ENCODE data around the gene NKIRAS2.

Gene NKIRAS2

DNA sequence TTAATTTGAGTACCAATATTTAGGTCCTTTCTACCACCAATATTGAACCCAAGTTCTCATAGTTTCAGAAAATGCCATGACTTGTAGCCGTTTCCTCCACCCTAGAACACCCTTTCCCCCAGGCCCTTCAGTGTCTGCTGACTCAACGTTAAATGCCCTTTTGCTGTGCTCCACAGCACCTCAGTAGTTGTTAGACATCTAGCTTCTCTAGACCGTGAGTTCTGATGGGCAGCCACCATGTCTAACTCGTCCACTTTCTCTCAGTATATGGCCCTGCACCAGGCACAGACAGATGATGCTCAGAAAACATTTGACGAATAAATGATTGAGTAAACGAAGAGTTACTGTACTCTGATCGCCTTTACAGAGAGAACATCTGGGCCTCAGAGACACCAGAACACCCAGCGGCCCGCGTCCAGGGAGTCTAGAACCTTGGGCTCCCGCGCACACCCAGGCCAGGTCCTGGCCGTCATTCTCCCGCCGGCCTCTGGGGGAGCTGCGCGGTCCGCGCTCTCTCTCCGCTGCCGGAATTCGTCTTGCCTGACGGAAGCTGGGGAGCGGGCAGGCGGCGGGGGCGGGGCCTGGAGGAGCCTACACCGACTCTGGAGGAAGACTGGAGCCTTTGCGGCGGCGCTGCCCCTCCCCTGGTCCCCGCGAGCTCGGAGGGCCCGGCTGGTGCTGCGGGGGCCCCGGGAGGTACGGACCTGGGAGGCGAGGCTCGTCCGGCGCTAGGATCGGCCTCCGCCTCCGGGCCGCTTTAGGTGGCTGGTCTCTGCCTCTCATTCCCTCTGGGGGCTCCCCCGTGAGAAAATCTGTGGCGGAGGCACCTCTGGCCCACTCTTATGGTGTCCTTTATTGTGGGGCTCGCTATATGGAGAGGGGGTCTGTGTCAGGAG lies at the start of gene NKIRAS2:
NKIRAS2 (plus strand) TSS at position 582 of the 896 bp plus-strand sequence. CDS start 1,488 bp downstream, outside the sequence.
- peak; percentile 90 for DNase-seq

DNA sequence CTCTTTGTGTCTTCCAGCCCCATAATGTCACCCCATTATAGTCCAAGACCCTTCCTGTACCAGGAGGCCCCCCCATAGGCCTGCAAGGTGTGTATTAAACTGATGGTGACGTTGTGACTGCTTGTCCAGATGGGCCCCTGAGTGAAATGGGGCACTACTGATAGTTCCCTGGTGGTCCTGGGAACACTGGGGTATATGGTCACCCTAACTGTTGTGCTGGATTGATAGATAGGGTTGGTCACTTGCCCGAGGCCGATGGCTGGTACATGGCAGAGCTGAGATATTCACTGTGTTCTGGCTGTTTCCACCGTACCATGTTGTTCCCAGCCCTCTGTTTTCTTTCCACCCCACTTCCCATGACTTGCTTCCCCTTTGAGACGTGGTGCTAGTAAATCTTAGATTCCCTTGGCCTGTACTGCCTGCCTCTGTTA lies 49.0 kb upstream of the NKIRAS2 start:
- no peak for DNase-seq

DNA sequence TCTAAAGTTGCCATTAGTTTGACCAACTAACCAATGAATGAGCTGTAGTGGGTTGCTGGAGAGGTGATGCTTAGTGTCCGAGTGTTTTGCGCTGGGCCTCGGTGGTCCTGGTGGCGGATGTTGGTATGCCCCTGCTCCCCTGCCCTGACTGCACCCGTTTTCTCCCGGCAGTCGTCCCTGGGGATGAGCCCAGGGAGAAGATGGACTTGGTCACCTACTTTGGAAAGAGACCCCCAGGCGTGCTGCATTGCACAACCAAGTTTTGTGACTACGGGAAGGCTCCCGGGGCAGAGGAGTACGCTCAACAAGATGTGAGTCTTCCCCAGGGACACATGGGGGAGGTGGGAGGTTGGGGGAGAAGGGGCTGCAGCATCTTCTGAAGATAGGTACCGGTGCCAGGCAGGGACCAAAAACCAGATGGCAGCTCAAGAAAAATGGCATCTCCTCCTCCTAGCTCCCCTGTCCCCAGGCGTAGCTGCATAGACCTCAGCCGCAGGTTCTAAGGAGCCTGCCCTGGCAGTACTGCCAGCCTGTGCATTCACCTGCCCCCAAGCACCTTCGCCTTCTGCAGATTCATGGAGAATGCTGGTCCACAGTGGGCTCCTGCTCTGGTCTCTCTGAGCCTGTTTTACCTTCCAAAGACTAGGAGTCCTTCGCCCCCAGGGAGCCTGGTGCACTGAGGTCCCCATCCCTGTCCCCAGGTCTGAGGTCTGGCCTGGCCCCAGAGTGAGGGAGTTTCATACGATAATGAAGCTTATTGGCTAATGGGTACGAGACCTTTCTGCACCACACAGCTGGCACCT lies 48.0 kb upstream of the NKIRAS2 start:
- DNase-seq, result no peak

DNA sequence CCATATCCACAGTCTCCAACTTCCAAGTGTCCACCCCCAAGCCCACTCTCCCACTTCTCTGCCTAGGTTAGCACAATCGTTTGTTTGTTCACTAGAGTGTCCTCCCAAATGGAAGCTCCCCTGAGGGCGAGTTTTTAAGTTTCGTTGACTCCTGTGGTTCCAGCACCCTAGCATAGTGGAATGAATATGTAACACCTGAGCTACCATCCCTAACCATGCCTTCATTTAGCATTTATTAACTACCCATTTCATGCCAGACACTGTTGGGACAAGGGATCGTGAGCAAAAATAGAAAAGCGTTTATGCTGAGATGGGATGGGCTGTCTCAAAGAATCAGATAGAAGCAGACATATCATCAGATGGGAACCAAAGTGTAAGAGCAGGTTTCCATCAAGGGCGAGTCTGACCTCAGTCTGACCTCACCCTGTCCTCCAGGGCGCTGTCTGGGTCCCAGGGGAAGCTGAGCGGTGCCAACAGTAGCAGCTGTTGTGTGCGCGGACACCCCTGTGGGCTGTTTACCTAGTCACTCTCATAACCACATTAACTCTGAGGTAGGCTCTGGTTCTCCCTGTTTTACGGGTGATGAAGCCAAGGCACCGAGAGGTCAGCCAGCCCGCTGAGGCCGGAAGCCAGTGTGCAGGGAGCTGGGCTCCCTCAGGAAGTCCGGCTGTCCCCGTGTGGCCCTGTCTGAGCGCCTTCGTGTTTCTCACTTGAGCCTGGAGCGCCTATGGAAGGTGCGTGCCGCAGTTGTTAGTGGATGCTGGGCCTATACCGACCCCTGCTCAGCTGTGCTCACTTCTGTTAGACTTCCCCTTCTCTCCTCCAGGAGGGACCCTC lies 47.1 kb upstream of the NKIRAS2 start:
- no peak for DNase-seq

DNA sequence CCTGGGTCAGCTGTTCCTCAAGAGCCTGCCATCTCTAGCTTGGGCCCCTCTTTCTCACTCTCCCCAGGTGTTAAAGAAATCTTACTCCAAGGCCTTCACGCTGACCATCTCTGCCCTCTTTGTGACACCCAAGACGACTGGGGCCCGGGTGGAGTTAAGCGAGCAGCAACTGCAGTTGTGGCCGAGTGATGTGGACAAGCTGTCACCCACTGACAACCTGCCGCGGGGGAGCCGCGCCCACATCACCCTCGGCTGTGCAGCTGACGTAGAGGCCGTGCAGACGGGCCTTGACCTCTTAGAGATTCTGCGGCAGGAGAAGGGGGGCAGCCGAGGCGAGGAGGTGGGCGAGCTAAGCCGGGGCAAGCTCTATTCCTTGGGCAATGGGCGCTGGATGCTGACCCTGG lies 46.5 kb upstream of the NKIRAS2 start:
- no peak for DNase-seq

DNA sequence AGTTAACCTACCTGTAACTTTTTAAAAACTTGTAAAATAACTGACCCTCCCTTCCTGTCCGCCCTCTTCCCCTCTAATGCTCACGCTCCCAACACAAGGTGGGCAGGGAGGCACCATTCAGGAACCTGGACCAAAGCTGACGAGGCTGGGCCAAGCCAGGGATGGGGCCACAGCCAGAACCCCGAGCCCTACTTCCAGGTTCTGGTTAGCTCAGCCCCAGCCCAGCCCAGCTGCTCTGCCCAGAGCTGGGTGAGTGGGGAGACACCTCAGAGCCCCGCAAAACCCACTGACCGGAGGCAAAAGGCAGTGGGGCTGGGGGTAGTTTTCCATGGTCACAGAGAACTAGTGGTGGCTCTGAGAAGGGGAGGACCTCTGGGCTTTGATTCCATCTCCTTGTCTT lies 45.9 kb upstream of the NKIRAS2 start:
- DNase-seq, result no peak

DNA sequence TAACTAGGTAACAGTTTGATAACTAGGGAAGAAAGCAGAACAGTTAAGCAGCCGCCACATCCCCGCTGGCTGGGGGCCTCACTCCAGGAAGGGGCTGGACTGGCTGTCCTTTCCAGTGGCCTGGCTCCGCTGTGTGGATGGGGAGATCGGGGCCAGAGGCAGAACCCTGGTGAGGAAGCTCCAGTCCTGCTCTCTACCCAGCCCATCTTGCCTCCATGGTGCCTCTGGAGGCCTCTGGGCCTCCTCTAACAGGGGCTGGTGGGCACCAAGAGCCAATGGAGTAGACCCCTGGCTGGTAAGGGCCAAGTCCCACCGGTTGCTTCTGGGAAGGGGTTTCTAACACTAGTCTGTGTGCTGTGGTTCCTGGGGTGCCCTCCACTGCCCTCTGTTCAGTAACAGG lies 45.2 kb upstream of the NKIRAS2 start:
- no peak for DNase-seq

DNA sequence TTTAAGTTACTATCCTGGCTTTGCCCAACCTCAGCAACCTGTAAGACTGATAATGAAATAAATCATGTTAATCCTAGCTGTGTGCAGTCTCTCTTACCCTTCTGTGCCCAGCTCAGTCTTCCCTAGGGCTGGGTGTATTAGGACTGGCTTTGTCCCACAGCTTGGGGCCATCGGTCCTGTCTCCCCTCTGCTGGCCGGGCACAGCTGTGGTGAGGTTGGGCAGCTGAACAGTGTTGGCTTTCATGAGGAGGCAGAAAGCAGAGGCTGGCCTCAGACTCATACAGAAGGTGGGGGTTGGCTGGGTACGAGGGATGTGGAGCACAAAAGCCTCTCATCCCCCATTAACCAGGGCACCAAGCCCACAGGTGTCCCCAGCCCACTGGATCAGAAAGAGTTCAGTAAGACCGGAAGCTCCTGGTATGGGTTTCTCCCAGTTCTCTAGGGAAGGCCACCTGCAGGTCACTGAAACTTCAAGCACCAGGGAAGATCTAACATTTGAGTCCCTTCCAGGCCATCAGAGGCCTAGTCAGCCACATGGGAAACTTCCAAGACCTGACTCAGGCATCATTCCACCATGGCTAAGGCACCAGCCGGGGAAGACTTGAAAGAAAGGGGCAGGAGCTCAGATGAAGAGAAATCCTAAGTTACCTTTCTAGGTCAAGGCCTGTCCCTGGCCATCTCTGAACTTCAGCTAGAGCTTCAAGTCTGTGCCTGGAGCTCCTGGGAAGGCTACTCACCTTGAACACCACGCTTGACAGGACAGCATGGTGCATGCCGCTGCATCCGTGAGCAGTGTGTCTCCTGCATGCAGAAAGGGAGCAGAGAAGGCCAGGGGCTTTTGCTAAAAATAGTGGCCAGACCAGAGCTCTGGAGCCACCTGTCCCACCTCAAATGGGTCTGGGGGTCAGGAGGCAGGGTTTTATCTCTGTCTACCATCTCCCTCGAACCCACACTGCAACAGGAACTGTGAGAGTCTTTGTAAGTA lies 44.5 kb upstream of the NKIRAS2 start:
- DNase-seq, result no peak

DNA sequence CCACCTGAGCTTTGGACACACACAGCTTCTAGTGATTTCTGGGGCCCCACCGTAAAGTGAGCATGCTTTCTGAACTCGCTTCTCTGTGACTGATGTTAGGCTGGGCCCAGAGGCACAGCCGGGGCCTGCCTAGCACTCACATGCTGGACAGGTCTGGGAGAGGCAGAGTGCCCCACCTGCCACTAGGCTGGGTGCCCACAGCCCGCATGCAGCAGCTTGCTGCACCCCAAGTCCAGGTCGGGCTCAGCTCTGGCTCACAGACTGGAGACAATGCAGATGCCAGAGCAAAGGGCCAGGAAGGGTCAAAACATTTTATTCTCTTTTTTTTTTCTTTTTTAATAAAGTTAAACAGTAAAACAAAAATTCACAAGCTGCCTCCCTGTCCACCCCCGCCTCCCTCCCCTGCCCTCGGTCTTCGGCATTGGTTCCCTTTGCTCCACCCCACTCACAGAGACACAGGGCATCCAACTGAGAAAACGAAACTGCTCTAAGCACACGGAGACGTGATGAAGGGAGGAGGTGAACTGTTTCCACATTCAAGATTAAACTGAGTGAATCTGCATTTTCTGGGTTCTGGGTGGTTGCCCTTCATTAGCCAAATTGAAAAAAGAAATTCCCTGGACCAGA lies 43.6 kb upstream of the NKIRAS2 start:
- DNase-seq, result no peak

DNA sequence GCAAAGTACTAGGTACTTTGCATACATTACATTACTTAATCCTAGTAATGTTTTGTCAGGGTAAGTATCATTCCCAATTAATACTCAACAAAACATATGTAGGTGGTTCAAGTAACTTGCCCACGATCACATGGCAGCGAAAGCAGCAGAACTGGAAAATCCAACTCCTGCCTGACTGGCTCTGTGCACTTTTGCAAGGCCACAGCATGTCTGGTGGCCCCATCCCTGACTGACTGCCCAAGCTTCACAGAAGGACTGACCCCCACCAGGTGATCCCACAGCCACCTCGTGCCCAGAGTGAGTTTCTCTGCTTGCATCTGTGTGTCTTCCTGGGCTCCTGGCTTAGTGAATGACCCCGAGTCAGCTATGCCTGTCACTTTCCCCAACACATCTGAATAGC lies 41.9 kb upstream of the NKIRAS2 start:
- DNase-seq, result no peak

DNA sequence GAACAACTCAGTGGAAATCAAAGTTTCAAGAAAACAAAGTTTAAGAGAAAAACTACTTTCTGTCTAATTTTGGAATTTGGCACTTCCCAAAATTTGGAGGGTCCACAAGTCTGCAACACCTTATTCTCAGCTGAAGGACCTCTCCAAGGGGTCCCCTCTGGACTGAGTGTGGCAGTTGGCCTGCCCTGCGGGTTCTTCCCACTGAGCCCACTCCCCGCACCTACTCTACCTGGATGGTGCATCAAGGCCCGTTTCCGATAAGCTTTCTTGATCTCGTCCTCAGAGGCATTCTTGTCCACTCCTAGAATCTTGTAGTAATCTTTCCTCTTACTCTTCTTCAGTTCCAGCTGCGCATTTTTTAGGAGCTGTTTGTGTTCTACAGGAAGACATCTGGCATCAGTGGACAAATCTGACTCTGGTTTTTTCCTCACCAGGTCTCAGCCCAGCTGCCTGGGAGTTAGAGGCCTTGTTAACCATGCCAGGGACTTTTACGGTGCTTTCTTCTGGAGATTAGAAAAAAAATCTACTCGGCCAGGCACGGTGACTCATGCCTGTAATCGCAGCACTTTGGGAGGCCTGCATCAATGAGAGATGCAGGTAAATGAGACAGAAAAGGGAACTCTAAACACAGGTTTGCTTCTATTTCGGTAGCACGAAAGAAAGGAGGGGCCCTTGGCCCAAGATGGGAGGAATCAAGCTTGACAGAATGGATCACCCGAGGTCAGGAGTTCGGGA lies 37.7 kb upstream of the NKIRAS2 start:
- no peak for DNase-seq

DNA sequence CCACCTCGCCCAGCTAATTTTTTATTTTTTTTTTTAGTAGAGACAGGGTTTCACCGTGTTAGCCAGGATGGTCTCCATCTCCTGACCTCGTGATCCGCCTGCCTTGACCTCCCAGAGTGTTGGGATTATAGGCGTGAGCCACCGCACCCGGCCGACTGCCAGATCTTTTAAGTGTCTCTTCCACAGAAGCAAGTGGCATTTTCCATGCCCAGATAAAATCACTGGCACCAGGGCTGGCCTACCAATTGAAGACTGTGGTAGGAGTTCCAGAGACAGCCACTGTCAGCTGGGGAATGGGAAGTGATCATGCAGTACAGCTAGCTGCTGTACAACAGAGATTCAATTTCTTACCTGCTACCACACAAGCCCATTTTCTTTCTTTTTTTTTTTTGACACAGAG lies 35.4 kb upstream of the NKIRAS2 start:
- DNase-seq, result no peak

DNA sequence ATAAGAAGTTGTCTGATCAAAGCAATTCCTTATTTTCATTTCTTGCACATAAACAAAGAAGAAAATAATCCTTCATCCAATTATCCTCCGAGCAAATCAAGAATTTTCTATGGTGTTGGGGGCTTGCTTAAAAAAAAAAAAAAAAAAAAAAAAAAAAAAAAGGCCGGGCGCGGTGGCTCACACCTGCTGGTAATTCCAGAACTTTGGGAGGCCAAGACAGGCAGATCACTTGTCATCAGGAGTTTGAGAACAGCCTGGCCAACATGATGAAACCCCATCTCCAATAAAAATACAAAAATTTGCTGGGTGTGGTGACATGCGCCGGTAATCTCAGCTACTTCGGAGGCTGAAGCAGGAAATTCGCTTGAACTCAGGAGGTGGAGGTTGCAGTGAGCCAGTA lies 34.0 kb upstream of the NKIRAS2 start:
- no peak for DNase-seq

DNA sequence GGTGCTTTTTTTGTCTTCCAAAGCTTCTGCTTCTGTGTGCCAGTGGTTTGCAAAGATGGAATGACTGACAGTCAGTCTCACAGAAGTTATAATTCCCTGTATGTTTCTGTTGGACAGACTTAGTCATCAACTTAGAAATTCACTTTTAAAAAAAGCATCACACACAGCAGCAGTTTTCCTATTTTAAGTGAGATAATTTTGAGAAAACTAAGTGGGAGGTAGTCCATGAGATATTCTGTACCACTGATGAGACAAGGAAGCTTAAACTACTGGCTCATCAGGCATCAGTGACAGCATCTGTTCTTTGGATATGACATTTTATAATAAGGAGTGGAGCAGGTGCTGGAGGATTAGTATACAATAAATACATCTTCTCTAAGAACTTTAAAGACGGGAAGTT lies 33.3 kb upstream of the NKIRAS2 start:
- no peak for DNase-seq

DNA sequence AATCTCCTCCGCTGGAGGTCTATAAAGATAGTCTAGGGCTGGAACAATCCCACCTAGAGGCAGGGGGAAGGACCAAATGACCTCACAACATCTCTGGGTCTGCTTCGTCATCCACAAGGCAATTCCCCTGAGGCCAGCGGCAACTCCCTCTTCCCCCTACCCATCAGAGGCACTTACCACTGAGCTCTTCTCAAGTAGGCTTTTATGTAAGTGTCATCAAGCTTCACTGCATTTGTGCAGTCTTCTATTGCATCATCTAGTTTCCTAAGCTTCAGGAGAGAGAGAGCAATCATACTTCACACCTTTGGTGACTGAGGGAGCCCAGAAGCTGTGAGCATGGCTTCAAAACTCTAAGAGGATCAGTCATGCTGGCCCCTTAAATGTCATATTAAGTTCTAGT lies 32.2 kb upstream of the NKIRAS2 start:
- DNase-seq, result no peak

DNA sequence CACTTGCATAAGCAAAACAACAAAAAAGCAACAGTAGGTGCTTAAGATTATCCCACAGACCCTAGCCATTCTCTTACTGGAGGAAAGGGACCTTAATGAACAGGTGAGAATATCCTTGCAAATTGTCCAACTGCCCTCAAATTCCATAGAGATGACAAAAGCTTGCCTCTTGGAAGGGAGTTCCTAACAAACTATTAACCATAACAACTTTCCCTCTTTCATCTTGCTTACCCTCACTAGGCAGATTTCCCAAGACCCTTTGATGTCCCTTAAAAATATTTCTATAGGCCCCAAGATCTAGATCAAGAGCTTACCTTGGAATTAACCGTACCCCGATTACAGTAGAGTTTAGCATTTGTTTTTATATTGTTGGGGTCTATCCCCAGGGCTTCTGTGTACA lies 31.5 kb upstream of the NKIRAS2 start:
- no peak for DNase-seq

DNA sequence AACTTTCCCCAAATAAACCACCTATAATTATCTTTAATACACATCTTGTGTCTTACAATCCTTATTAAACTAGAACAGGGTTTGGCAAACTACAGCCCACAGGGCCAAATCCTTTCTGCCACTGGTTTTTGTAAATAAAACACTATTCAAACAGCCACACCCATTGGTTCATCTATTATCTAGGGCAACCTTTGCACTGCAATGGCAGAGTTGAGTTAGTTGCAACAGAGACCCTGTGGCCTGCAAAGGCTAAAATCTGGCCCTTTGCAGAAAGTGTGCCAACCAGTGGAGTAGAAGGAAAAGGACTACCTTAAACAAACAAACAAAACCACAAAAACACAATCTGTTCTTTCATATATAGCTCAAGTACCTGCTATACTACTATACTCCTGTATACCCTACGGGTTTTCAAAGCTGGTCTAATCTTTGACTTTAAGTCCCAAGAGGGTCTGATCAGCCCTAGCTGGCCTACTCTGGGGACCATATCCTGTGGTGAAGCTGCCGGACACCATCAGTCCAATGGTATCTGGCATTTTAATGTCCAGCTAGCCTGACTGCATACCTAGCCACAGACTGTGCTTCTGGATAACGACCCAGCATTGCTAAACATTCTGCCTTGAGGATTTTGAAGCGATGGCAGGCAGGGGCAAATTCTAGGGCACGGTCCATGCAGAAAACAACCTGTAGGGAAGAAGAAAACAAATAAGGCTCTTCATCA lies 30.0 kb upstream of the NKIRAS2 start:
- no peak for DNase-seq

DNA sequence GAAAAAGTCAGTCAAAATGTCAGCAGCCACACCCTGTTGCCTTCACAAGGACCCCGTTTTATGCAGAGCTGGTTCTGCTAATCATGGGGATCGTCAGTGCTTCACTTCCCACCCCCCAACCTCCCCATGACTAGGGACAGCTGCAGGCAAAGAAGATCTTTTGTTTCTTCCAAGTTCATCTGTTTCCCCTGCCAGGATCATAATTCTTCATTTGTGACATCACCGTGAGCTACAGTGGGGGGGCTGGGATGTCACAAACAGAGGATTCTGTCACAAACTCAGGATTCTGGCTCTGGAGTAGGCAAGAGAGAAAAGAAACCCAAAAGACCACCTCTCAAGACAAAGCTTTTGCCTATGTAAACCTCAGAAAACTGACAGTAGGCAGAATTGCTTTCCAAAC lies 27.3 kb upstream of the NKIRAS2 start:
- DNase-seq, result no peak

DNA sequence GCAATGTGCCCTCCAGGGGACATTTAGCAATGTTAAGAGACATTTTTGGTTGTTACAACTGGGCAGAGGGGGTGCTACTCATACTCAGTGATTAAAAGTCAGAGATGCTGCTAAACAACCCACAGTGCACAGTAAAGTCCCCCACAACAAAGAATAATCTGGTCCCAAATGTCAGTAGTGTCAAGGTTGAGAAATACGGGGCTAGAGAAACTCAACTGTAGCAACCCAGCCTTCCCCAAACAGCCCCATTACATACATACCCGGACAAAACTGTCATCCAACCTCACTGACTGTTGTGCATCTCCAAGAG lies 23.1 kb upstream of the NKIRAS2 start:
- no peak for DNase-seq

DNA sequence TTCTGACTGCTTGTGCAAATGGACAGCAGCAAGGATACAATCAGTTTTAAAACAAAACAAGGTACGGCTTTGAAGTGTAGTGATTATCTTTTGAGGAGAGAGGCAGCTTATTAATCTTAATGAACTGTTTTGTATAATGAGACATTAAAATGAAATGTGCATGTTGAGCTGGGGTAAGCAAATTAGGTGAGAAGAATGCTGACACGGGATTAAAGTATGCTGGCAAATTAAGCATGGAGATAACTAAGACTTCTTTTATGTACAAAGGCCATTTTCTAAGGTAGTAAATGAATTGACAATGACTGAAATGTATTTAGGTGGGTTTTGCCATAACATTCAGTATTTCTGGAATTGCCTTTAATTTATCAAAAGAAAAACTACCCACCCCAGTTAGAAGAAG lies 21.4 kb upstream of the NKIRAS2 start:
- no peak for DNase-seq

Measured in fibroblast of skin of right biceps (primary cell).